Neural cell (in vitro differentiated cells): Measurements from ENCODE around the gene ARHGEF7.

Experiments used
- MXI1 ChIP-seq: fragments of 450-650 bp; conservative IDR thresholded peaks from 2 replicates; pipeline ENCODE4 v1.6.1; 2014; ENCODE audit warnings: antibody characterized with exemption, mild to moderate bottlenecking; ENCODE audit not compliant: poor library complexity, severe bottlenecking
- POLR2AphosphoS5 ChIP-seq: IDR thresholded peaks from 2 replicates; pipeline ENCODE4 v1.6.1; 2012
- RAD21 ChIP-seq: fragments of 450-650 bp; conservative IDR thresholded peaks from 2 replicates; pipeline ENCODE4 v1.6.1; 2014; ENCODE audit warnings: antibody characterized with exemption, mild to moderate bottlenecking, moderate library complexity
- SMC3 ChIP-seq: fragments of 450-650 bp; conservative IDR thresholded peaks from 2 replicates; pipeline ENCODE4 v1.6.1; 2014; ENCODE audit warnings: antibody characterized with exemption, mild to moderate bottlenecking, moderate library complexity; ENCODE audit not compliant: poor library complexity
- TF ChIP-seq, protein P1 (sequence below): fragments of 450-650 bp; IDR thresholded peaks from 2 replicates; pipeline ENCODE4 v1.5.1; 2014; ENCODE audit warnings: antibody characterized with exemption, mild to moderate bottlenecking, moderate library complexity; ENCODE audit not compliant: poor library complexity, severe bottlenecking
- TF ChIP-seq, protein P2 (sequence below): IDR thresholded peaks from 2 replicates; pipeline ENCODE4 v1.6.1; 2012; ENCODE audit warnings: borderline replicate concordance

DNA sequence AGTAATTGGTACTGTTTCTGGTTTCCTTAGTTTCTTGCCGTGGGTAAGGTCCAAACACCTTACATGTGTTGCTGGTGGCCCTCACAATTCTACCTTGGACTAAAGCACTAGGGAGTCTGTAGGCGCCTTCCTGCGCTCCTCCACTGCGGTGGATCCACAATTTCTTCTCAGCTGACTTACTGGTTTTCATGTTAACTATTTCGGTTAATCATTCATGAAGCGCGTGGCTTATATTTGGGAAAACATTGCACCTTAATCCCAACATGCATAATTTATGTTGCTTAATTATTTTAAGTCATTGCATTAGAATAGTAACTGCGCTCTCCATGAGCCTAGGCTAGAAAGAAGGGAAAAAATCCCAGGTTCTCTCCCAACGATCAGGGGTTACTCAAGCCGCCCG is 37.7 kb downstream of the ARHGEF7 start:
- TF ChIP-seq, protein P1, sequence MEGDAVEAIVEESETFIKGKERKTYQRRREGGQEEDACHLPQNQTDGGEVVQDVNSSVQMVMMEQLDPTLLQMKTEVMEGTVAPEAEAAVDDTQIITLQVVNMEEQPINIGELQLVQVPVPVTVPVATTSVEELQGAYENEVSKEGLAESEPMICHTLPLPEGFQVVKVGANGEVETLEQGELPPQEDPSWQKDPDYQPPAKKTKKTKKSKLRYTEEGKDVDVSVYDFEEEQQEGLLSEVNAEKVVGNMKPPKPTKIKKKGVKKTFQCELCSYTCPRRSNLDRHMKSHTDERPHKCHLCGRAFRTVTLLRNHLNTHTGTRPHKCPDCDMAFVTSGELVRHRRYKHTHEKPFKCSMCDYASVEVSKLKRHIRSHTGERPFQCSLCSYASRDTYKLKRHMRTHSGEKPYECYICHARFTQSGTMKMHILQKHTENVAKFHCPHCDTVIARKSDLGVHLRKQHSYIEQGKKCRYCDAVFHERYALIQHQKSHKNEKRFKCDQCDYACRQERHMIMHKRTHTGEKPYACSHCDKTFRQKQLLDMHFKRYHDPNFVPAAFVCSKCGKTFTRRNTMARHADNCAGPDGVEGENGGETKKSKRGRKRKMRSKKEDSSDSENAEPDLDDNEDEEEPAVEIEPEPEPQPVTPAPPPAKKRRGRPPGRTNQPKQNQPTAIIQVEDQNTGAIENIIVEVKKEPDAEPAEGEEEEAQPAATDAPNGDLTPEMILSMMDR, result no peak
- TF ChIP-seq, protein P2, sequence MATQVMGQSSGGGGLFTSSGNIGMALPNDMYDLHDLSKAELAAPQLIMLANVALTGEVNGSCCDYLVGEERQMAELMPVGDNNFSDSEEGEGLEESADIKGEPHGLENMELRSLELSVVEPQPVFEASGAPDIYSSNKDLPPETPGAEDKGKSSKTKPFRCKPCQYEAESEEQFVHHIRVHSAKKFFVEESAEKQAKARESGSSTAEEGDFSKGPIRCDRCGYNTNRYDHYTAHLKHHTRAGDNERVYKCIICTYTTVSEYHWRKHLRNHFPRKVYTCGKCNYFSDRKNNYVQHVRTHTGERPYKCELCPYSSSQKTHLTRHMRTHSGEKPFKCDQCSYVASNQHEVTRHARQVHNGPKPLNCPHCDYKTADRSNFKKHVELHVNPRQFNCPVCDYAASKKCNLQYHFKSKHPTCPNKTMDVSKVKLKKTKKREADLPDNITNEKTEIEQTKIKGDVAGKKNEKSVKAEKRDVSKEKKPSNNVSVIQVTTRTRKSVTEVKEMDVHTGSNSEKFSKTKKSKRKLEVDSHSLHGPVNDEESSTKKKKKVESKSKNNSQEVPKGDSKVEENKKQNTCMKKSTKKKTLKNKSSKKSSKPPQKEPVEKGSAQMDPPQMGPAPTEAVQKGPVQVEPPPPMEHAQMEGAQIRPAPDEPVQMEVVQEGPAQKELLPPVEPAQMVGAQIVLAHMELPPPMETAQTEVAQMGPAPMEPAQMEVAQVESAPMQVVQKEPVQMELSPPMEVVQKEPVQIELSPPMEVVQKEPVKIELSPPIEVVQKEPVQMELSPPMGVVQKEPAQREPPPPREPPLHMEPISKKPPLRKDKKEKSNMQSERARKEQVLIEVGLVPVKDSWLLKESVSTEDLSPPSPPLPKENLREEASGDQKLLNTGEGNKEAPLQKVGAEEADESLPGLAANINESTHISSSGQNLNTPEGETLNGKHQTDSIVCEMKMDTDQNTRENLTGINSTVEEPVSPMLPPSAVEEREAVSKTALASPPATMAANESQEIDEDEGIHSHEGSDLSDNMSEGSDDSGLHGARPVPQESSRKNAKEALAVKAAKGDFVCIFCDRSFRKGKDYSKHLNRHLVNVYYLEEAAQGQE, result no peak
- no peak for TF ChIP-seq RAD21
- TF ChIP-seq SMC3, result no peak
- no peak for TF ChIP-seq MXI1
- no peak for TF ChIP-seq POLR2AphosphoS5
